ENCODE data around the gene NEK11. TPM values are rescaled to one million over a fixed set of nuclear protein-coding genes. Genes with fewer than 3 reads are reported as not detected.

Gene NEK11
- total RNA-seq = 2.9 and 7.7 TPM in 2 replicates

GRCh38 chr3:131026321-131027151, at the start of gene NEK11, which contains the start of gene ASTE1:
Gene NEK11 (plus strand): TSS chr3:131026877. CDS start chr3:131029709, 2,832 bp downstream.
Gene ASTE1 (minus strand): TSS chr3:131026825. CDS start chr3:131025306, 1,519 bp downstream.

GRCh38 chr3:131381445-131382291, 355.0 kb downstream of the NEK11 start, which contains the start of gene NUDT16:
Gene NUDT16 (plus strand): TSS chr3:131381774. CDS start chr3:131381805, 31 bp downstream.

Other genes with a start within 250 kb of the NEK11 start
- 44.6 and 73.4 TPM in 2 replicates for gene ATP2C1, start 132.8 kb upstream of the NEK11 start, total RNA-seq
- gene ASTE1, start 52 bp upstream of the NEK11 start, total RNA-seq = 4.2 and 4.7 TPM in 2 replicates

Data from hair follicular keratinocyte (primary cell).